ENCODE measurements around the gene MTIF3.

Gene MTIF3

GRCh38 chr13:27455331-27455855, 5.0 kb upstream of the MTIF3 start:
- DNase-seq (ENCODE audit: low spot score) = peak; percentile 11

GRCh38 chr13:27450921-27451471, 632 bp upstream of the MTIF3 start:
- DNase-seq (ENCODE audit: low spot score) = peak; percentile 17

DNA sequence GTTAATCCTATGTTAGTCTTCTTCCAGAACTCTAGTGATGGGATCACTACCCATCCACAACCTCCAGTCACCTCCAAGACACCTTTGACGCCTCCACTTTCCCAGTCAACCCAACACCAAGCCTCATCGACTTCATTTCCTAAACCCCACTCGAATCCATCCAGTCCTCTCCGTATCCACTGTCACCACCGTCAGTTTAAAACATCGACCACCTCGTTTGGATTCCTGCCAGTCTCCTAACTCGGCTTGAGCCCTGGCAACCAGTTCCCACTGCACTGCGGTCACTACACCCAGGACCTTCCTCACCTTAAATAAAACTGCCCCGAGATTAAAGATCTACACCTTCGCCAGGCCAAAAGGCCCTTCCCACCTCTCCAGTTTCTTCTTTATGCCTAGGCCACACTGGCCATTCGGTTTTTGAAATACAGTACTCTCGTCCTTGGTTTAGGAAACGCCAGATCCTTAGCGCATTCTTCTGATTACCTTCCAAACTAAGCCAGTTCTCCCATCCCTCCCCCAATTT, 1.2 kb downstream of the MTIF3 start:
- no peak for DNase-seq (ENCODE audit: low spot score)

GRCh38 chr13:27448308-27448707, 2.1 kb downstream of the MTIF3 start:
- DNase-seq (ENCODE audit: low spot score) = no peak

- no peak for DNase-seq (ENCODE audit: low spot score)
These were observed 3.3 kb downstream of the MTIF3 start for GRCh38 chr13:27446986-27447583.

- no peak for DNase-seq (ENCODE audit: low spot score)
These were observed 7.6 kb downstream of the MTIF3 start for GRCh38 chr13:27442797-27443196.

GRCh38 chr13:27442071-27442647, 8.2 kb downstream of the MTIF3 start:
- no peak for DNase-seq (ENCODE audit: low spot score)

- no peak for DNase-seq (ENCODE audit: low spot score)
These were observed 10.0 kb downstream of the MTIF3 start for GRCh38 chr13:27440408-27440807.

DNA sequence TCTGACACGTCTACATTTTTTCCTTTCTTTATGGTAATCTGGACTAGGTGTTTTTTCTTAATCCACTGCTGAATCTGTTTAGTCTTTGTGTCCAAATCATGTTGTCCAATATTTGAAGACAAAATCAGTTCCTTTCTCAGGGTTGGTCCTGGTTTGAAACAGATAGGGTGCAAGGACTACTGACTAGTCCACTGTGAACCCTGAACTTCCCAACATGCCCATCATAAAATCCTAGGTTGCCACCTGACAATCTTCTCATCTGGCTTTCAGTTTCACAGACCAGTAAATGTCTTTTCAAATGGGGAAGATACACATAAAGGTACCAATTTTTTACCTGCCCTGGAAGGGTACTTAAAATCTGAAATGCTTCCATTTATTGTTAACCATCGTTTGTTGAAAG, 13.2 kb downstream of the MTIF3 start:
- no peak for DNase-seq (ENCODE audit: low spot score)

- no peak for DNase-seq (ENCODE audit: low spot score)
These were observed 17.7 kb downstream of the MTIF3 start for GRCh38 chr13:27432611-27433210.

DNA sequence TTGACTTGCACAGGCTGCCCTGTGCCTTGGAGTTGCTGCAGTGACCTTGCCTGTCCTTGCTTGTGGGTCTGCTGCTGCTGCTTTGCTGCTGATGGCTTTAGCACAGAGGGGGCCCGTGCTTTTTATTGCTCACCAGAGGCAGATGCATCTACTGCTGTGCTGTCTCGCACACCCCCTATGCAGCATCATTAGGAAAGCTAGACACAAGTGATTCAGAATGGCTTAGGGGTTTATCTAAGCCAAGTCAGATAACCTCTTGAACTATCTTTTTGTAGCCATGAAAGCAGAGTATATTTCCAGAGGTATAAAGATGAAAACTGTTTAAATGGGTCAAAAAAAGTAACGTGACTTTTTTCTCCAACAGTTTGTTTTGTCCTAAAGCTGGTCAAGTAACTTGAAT, 18.2 kb downstream of the MTIF3 start:
- no peak for DNase-seq (ENCODE audit: low spot score)

DNA sequence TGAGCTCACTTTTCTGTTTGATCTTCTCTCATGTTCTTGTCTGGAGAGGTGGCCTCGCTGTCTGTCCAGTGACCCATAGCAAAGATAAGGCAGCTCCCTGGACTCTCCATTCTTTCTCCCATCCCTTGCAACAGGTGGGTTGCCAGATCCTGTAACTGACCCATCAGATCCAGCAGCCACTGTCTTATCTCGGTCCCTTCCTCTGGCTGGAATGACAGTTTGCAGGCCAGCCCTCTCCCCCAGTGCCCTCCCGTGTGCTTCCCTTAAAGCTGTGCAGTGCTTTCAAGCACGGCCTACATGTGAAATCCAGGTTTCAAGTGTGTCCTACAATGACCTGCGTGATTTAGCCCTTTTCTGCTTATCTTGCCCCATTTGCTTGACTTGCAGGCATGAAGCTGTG, 22.2 kb downstream of the MTIF3 start:
- DNase-seq (ENCODE audit: low spot score) = no peak

DNA sequence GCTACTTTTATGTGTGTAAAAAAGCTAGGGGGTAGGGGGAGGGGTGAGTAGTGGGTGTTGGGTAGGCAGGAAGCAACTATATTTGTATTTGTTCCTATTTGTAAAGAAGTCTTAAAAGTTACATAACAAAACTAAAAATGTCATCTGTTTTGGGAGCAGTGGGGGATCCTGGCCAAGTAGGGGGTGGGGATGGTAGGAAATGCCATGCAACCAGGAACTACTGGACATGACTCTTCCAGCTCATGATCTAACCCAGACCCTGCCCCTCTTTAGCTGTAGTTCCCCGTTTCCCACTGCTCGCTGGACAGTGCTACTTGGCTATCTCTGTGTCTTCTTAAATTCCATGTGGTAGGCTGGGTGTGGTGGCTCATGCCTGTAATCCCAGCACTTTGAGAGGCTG, 22.7 kb downstream of the MTIF3 start:
- no peak for DNase-seq (ENCODE audit: low spot score)

GRCh38 chr13:27425918-27426630, 24.3 kb downstream of the MTIF3 start:
- peak; percentile 74 for DNase-seq (ENCODE audit: low spot score)

GRCh38 chr13:27425158-27425917, 25.0 kb downstream of the MTIF3 start:
- DNase-seq (ENCODE audit: low spot score) = no peak

DNA sequence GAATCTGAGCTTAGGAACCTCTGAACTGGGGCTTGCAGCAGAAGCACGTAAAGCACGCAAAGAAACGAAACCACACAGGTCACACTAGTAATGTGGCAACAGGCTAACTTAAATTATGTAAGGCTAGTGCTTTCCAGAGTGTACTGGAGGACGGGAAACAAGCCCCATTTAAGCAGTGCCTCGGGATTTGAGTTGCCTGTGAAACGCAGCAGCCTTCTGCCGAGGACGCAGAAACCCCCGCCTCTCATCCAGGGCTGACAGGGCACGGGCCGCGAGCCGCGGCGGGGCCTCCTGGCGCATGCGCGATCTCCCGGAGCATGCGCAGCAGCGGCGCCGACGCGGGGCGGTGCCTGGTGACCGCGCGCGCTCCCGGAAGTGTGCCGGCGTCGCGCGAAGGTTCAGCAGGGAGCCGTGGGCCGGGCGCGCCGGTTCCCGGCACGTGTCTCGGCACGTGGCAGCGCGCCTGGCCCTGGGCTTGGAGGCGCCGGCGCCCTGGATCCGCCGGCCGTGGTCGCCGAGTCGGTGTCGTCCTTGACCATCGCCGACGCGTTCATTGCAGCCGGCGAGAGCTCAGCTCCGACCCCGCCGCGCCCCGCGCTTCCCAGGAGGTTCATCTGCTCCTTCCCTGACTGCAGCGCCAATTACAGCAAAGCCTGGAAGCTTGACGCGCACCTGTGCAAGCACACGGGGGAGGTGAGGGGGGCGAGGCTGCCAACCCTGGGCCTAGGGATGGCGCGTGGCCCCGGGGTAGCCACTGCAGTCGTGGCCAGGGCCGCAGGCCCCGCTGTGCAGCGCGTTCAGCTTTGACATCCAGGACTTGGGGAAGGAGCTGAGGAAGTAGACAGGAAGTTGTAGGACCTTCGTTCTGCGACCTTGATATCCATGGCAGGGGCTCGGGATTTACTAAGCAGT, 25.9 kb downstream of the MTIF3 start, which contains the start of gene GTF3A:
GTF3A (plus strand) TSS at position 374 of the 912 bp plus-strand sequence.
- peak; percentile 96 for DNase-seq (ENCODE audit: low spot score)

DNA sequence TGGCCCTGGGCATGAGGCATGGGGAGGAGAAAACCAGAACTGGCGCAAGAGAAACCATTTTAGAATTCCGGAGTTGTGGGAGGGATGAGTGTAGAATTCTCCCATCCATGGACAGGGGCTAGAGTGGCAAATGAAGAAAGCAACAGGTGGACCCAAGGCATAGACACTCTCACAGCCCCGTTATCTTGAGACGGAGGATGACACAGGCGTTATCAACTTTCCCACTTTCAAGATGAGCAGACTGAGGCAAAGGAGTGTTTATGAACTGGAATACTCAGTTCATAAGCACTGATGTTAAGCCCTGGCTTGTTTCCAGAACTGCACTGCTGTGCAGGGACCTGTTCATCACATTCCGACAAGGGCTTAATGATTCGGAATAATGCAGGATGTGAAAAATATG, 27.0 kb downstream of the MTIF3 start:
- DNase-seq (ENCODE audit: low spot score) = no peak

DNA sequence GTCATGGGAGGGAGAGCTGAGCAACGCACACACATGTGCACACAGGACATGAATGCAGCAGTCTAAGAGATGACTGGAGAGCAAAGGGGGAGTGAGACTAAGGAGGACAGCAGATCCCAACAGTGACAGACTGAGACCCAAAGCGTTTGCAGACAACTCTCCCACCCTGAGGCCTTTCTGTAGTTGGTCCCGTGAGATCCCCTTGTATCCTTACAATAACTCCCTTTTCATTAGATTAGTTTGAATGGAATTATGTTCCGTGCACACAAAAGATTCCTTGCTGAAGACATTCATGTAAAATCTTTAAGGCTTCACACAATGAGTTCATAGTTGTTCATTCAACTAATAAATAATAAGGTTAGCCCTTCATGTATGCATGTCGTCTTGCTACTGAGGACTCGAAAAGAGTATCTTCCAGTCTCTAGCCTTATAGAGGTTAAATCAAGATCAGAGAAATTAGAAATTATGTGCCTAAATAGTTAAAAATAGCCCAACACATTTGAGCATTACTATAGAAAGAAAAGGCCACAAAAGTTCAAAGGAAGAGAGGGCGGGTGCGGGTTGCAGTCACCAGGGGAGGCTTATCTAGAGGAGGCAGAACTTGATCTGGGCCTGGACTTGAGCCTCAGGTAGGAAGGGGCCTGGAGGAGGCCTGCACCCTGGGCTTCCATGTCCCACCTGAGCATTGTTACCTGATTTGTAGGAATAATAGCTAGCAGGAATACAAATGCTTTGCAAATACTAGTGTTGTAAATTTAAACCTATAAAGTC, 29.1 kb downstream of the MTIF3 start:
- peak; percentile 43 for DNase-seq (ENCODE audit: low spot score)

- peak; percentile 77 for DNase-seq (ENCODE audit: low spot score)
These were observed 31.0 kb downstream of the MTIF3 start for GRCh38 chr13:27419328-27419727.

GRCh38 chr13:27415116-27415515, 35.2 kb downstream of the MTIF3 start:
- no peak for DNase-seq (ENCODE audit: low spot score)
